Measurements from ENCODE around the gene MAP7.
"Not testable (repeated sequence)": the region's sequence is repeated elsewhere in the genome, so short reads cannot be mapped to it uniquely, and the experiment has no call there.

The MAP7 gene

DNA sequence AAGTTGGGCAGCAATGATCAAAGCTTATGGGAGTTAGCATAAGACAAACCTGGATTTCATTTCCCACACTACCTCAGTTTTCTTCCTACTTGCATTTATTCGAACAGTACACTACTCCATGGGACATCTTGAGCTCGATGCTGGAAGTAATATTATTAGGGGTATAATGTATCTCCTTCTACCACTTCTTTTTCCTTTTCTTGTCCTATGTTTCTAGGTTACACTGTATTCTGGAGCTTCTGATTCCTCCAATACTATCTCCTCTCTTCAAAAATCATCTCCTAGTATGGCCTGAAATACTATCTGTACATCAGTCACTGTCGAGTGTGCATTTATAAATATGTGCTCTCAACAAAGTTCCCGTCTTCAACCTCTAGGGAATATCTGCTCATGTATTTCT lies 124.4 kb downstream of the MAP7 start:
- DNase-seq = no peak

GRCh38 chr6:136424901-136425300 lies 125.3 kb downstream of the MAP7 start:
- peak in 1 of 51 donors; percentile 46 for DNase-seq

DNA sequence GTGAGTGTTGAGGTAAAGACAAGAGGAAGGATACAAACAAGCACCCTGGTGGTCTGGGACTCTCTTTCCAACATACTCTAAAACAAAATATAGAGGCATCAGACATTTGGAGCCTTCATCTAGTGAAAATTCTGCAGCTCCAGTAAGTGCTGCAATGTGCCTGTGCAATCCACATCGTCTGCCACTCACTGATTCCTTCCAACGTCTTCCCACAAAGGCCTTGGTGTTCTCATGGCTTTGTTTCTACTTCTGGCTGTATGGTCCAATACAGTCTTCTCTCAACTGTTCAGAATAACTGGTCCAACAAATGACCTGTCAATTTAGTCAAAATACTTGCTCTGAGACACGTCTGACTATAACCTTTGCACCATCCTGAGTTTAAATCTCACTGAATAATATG lies 125.8 kb downstream of the MAP7 start:
- peak in 8 of 51 donors; percentile 8 to 49 (median 16) for DNase-seq

DNA sequence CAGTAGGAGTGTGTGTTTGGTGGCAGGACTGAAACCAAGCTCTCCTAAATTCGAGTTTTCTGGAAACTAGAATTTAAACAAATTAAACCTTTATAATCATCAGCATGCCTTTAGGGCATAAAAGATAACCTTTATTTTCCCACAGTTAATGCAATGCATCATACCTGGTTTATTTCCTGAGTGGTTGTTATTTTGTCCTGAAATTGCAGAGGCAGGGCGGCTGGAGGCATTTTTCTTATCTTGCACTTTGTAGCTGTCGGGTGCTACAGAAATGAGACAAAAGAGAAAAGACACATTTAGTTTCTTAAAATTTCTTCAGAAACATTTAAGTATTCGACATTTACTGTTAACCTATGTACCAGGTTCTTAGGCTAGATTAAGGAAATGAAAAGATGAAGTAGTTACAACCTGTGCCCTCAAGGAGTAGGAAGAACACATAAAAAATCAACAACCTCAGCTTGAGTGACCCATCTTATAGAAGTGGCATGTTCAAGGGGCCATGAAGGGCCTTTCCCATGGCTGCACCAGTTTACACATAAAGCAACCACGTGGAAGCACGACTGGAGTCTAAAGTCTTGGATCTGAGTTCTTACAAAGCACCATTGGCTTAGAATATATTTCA lies 128.6 kb downstream of the MAP7 start:
- no peak for DNase-seq

DNA sequence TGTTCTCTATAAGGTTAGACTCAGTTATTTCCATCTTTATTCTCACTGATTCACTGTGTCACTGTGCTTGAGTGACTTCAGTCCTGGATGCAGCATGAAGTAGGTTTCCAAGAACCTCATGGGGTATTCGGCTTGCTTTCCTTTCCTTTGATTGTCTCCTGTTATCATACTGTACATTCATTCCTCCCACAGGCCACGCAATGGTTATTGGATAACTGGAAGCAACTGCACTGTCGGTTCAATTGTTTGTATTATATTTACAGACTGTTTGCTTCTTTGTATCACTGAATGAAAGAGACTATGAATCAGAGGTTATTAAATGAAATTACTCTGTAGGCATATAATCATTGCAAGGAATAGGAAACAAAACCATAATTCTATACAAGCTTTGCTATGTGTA lies 129.4 kb downstream of the MAP7 start:
- DNase-seq = no peak

DNA sequence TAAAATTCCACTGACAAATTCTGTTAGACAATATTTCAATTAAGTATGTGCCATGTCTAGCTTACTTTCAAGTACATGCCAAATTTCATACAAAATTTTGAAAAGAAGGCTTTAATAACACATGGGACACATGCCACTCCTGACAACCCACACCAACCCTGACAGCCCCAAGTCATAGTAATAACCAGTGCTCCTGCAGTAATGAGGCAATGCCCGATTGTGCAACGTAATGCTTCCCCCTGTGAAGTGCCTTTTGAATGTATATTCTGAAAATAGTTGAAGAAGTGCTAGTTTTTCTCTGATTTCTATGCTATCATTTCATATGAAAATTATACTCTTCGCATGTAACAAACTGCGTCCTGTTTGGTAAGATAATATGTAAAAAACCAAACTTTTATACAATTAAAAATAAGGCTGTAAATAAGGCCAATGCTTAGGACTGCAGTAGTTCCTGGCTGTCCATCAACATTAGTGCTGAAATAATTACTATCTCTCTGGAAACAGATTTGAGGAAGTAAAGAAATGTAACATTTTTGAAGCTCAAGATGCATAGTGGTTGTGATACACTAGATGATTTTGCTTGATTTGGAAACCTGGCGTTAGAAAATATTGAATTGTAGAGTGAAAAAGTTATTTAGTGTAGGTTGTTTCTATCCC lies 134.7 kb downstream of the MAP7 start:
- DNase-seq = no peak

- DNase-seq = no peak
Observed at GRCh38 chr6:136412410-136412809, 137.8 kb downstream of the MAP7 start.

- no peak for DNase-seq
Observed at GRCh38 chr6:136411453-136412354, 138.5 kb downstream of the MAP7 start.

- no peak for DNase-seq
Observed at GRCh38 chr6:136411025-136411325, 139.2 kb downstream of the MAP7 start.

DNA sequence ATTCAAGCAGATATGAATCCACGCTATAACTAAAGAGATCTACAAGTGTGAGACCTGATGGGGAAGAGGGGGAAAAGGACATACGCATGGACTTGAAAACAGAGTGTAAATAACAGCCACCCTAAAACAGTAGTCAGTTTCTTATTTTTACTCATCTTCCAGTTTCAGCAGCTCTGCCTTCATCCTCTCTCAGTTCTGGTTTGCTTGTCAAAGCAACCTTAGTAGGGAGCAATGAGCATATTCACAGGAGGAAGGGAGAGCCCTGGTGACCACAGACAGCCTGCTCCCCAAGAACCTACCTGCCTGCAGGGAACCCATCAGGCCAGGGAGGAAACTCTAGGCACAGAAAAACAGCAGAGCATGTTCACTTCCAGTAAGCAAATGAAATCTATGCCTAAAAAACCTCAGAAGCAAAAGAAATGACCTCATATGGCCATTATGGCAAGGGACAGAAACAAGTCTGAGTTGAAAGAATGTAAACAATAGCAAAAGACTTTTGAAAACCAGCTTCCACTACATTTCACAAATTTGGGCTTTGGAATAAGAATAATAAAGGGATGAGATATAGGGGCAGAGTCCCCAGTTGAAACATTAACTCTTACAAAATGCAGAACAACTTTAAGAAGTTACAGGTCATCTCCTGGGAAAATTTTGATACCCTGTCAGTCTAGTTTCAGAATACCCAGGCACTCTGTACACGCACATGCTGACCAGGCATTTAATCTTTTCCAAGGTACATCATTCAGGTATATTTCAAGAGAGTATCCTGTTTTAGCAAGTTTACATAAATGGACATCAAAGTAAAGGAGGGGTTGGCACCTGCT lies 139.8 kb downstream of the MAP7 start:
- DNase-seq = no peak

GRCh38 chr6:136409597-136409996 lies 140.6 kb downstream of the MAP7 start:
- DNase-seq = no peak

GRCh38 chr6:136408204-136408603 lies 142.0 kb downstream of the MAP7 start:
- peak in 1 of 51 donors; percentile 28 for DNase-seq

GRCh38 chr6:136405420-136406029 lies 144.7 kb downstream of the MAP7 start:
- no peak for DNase-seq

GRCh38 chr6:136404627-136405419 lies 145.4 kb downstream of the MAP7 start:
- DNase-seq = no peak

DNA sequence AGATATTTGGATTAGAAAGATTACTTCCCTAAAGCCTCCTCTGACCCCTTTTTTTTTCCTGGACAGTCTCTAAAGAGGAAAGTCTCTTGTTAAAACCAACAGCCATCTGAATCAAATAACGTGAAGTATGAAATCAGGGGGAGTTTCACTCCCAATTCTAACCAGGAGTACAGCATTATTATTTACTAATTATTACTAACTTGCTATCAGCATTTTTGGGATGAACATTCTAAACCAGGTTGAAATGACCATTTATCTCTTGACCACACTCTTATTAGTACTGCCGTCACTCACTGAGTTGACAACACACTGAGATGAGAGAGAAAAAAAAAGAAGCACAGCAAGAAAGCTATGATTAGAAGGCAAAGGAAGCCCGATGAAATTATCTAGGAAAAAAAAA lies 146.2 kb downstream of the MAP7 start:
- DNase-seq = no peak

GRCh38 chr6:136403110-136403980 lies 146.9 kb downstream of the MAP7 start:
- DNase-seq = peak in 6 of 51 donors; percentile 27 to 76 (median 36)

DNA sequence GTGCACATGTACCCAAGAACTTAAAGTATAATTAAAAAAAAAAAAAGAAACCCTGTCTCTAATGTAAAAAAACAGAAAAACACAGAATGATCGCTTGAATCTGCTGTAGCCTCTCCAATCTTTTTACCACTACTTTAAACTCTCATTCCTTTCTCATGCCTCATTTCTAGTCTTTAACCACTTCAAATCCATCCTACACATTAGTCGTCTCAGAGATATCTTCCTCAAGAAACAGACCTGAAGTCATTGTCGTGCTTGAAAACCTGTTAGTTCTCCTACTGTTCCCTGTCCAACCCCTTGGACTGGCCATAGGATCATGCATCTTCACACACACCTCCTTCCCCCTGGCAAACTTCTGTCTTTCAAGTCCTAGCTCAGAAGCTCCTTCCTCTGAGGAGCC lies 148.5 kb downstream of the MAP7 start:
- DNase-seq = no peak

- not testable (repeated sequence) for DNase-seq
Observed at GRCh38 chr6:136401236-136401635, 149.0 kb downstream of the MAP7 start.

DNA sequence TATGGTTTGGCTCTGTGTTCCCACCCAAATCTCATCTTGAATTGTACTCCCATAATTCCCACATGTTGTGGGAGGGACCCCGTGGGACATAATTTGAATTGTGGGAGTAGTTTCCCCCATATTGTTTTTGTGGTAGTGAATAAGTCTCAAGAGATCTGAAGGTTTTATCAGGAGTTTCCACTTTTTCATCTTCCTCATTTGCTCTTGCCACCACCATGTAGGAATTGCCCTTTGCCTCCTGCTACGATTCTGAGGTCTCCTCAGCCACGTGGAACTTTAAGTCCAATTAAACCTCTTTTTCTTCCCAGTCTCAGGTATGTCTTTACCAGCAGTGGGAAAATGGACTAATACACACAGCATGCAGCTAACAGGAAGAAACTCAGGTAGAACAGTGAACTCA lies 151.8 kb downstream of the MAP7 start:
- DNase-seq = no peak
